GM21529 (cell line): Measurements from ENCODE around the gene RNF13.

Experiments
- ATAC-seq: cut with Tn5 transposase; IDR thresholded peaks from one replicate; pipeline ENCODE4 v1.9.1; 2021; ENCODE audit not compliant: unreplicated experiment

The RNF13 gene

GRCh38 chr3:149812606-149813366 is at the start of gene RNF13:
RNF13 (plus strand) TSS chr3:149813215; CDS start chr3:149846027, 32,812 bp downstream.
- ATAC-seq, result peak; percentile 88

GRCh38 chr3:149763565-149764195 is 49.3 kb upstream of the RNF13 start:
- ATAC-seq, result no peak

GRCh38 chr3:149764302-149764701 is 48.7 kb upstream of the RNF13 start:
- ATAC-seq, result no peak

- no peak for ATAC-seq
Observed at GRCh38 chr3:149765762-149766334, 47.2 kb upstream of the RNF13 start.

- ATAC-seq, result no peak
Observed at GRCh38 chr3:149767720-149768119, 45.3 kb upstream of the RNF13 start.

- no peak for ATAC-seq
Observed at GRCh38 chr3:149768704-149769103, 44.3 kb upstream of the RNF13 start.

- ATAC-seq, result no peak
Observed at GRCh38 chr3:149770246-149770645, 42.8 kb upstream of the RNF13 start.

- ATAC-seq, result peak; percentile 53
Observed at GRCh38 chr3:149771652-149772271, 41.3 kb upstream of the RNF13 start.

- ATAC-seq, result no peak
Observed at GRCh38 chr3:149772861-149773260, 40.2 kb upstream of the RNF13 start.

- ATAC-seq, result no peak
Observed at GRCh38 chr3:149776170-149776569, 36.8 kb upstream of the RNF13 start.

- ATAC-seq, result no peak
Observed at GRCh38 chr3:149777414-149778214, 35.4 kb upstream of the RNF13 start.

- ATAC-seq, result no peak
Observed at GRCh38 chr3:149781211-149781610, 31.8 kb upstream of the RNF13 start.

- ATAC-seq, result no peak
Observed at GRCh38 chr3:149781741-149782140, 31.3 kb upstream of the RNF13 start.

GRCh38 chr3:149783576-149783975 is 29.4 kb upstream of the RNF13 start:
- ATAC-seq, result no peak

- no peak for ATAC-seq
Observed at GRCh38 chr3:149784064-149784704, 28.8 kb upstream of the RNF13 start.

GRCh38 chr3:149790268-149790667 is 22.7 kb upstream of the RNF13 start:
- ATAC-seq, result no peak

- no peak for ATAC-seq
Observed at GRCh38 chr3:149790698-149791097, 22.3 kb upstream of the RNF13 start.

- ATAC-seq, result no peak
Observed at GRCh38 chr3:149792452-149793270, 20.4 kb upstream of the RNF13 start, which contains the start of gene ANKUB1. ANKUB1 (minus strand) TSS chr3:149792554; CDS start chr3:149792366, 188 bp downstream.

- no peak for ATAC-seq
Observed at GRCh38 chr3:149796026-149796425, 17.0 kb upstream of the RNF13 start.
